ENCODE results near the gene CLRN1. TPM values are rescaled to one million over a fixed set of nuclear protein-coding genes. Genes with fewer than 3 reads are reported as not detected.

Gene CLRN1
- total and polyA plus RNA-seq, 2 experiments from 2014 or later, result not detected

- H3K36me3 ChIP-seq (replicated peaks; ENCODE audit: insufficient read depth, low read depth), result no peaks in the 10 kb centered on the region
- no peaks in the 10 kb centered on the region for H3K9me3 ChIP-seq (ENCODE audit: low read depth)
- no peak overlapping the region for H2AFZ ChIP-seq
- WGBS (ENCODE audit: low lambda C conversion rate, missing lambda C conversion rate), result 51% methylated on average over 6 of the region's 6 CpGs
- H3K79me2 ChIP-seq, result no peaks in the 10 kb centered on the region
- H3K27ac ChIP-seq, result peak overlapping the region; percentile 85
- H3K27me3 ChIP-seq, result no peaks in the 10 kb centered on the region
- peak overlapping the region; percentile 6 for H3K4me2 ChIP-seq
- DNase-seq (ENCODE audit: low spot score), result peak; percentile 45
- no peaks in the 10 kb centered on the region for H4K20me1 ChIP-seq (ENCODE audit: insufficient read depth, poor library complexity, severe bottlenecking)
- H3K4me1 ChIP-seq (ENCODE audit: insufficient read depth), result peaks cover 7% of the 10 kb centered on the region
- no peaks in the 10 kb centered on the region for H3K9me2 ChIP-seq (replicated peaks; ENCODE audit: insufficient read depth)
- no peak overlapping the region for H3K4me3 ChIP-seq
- TF ChIP-seq EZH2 (IDR thresholded peaks at IDR 0.05; ENCODE audit: borderline replicate concordance) (no peak), EZH2phosphoT487 (IDR thresholded peaks at IDR 0.05; ENCODE audit: low read depth, severe bottlenecking, unreplicated experiment) (no peak), CTCF (IDR thresholded peaks at IDR 0.05; ENCODE audit: poor library complexity) (no peak)
These were observed 30.7 kb upstream of the CLRN1 start for GRCh38 chr3:151003029-151003767.

- H3K79me2 ChIP-seq, result no peaks in the 10 kb centered on the region
- peak overlapping the region; percentile 85 for H3K27ac ChIP-seq
- peaks cover 7% of the 10 kb centered on the region for H3K4me1 ChIP-seq (ENCODE audit: insufficient read depth)
- H2AFZ ChIP-seq, result no peak overlapping the region
- no peaks in the 10 kb centered on the region for H3K27me3 ChIP-seq
- H3K9me2 ChIP-seq (replicated peaks; ENCODE audit: insufficient read depth), result no peaks in the 10 kb centered on the region
- DNase-seq (ENCODE audit: low spot score), result no peak
- no peaks in the 10 kb centered on the region for H3K9me3 ChIP-seq (ENCODE audit: low read depth)
- no peaks in the 10 kb centered on the region for H4K20me1 ChIP-seq (ENCODE audit: insufficient read depth, poor library complexity, severe bottlenecking)
- H3K4me3 ChIP-seq, result no peak overlapping the region
- TF ChIP-seq EZH2phosphoT487 (IDR thresholded peaks at IDR 0.05; ENCODE audit: low read depth, severe bottlenecking, unreplicated experiment) (no peak), EZH2 (IDR thresholded peaks at IDR 0.05; ENCODE audit: borderline replicate concordance) (no peak), CTCF (IDR thresholded peaks at IDR 0.05; ENCODE audit: poor library complexity) (no peak)
- H3K4me2 ChIP-seq, result peak overlapping the region; percentile 6
- WGBS (ENCODE audit: low lambda C conversion rate, missing lambda C conversion rate), result 73% methylated on average over 5 of the region's 5 CpGs
- H3K36me3 ChIP-seq (replicated peaks; ENCODE audit: insufficient read depth, low read depth), result no peaks in the 10 kb centered on the region
These were observed 29.8 kb upstream of the CLRN1 start for GRCh38 chr3:151002003-151002981.

- Histone ChIP-seq H4K20me1 (ENCODE audit: insufficient read depth, poor library complexity, severe bottlenecking) (no peaks in the 10 kb centered on the region), H3K79me2 (no peaks in the 10 kb centered on the region), H3K9me3 (ENCODE audit: low read depth) (no peaks in the 10 kb centered on the region), H3K4me3 (no peak overlapping the region), H3K36me3 (replicated peaks; ENCODE audit: insufficient read depth, low read depth) (no peaks in the 10 kb centered on the region), H3K9me2 (replicated peaks; ENCODE audit: insufficient read depth) (no peaks in the 10 kb centered on the region), H3K27ac (no peak overlapping the region), H3K4me2 (no peak overlapping the region), H3K4me1 (ENCODE audit: insufficient read depth) (peaks cover 7% of the 10 kb centered on the region), H2AFZ (no peak overlapping the region), H3K27me3 (no peaks in the 10 kb centered on the region)
- no peak for TF ChIP-seq EZH2 (IDR thresholded peaks at IDR 0.05; ENCODE audit: borderline replicate concordance)
- no peak for TF ChIP-seq EZH2phosphoT487 (IDR thresholded peaks at IDR 0.05; ENCODE audit: low read depth, severe bottlenecking, unreplicated experiment)
- TF ChIP-seq CTCF (IDR thresholded peaks at IDR 0.05; ENCODE audit: poor library complexity), result no peak
- WGBS (ENCODE audit: low lambda C conversion rate, missing lambda C conversion rate), result 73% methylated on average over 5 of the region's 5 CpGs
- no peak for DNase-seq (ENCODE audit: low spot score)
These were observed 26.5 kb upstream of the CLRN1 start for GRCh38 chr3:150998996-150999395.

All from hepatocyte (in vitro differentiated cells).